Natural killer cell (primary cell): ENCODE results near the gene RASGEF1B. TPM values are rescaled to one million over a fixed set of nuclear protein-coding genes. Genes with fewer than 3 reads are reported as not detected.
"Not testable (repeated sequence)": the region's sequence is repeated elsewhere in the genome, so short reads cannot be mapped to it uniquely, and the experiment has no call there.

Source experiments
- ATAC-seq, 3 donors: fragments of 150-1000 bp in 2 of 3; fragments of 200-7000 bp in 1 of 3; cut with Tn5 transposase; 1 replicate in 1 of 3; 2 replicates in 2 of 3; pipeline ENCODE4 v1.10.0; 2021; ENCODE audit warnings: mild to moderate bottlenecking in 2 of 3, moderate library complexity in 2 of 3
- DNase-seq, 2 donors: peaks; one replicate each; pipeline versions ENCODE4 v3.0.0 to v3.0.0-alpha.2; 2013 to 2021; ENCODE audit warnings: mixed read lengths in 1 of 2
- H3K27ac ChIP-seq: one replicate; pipeline ENCODE4 v1.5.1; 2013; ENCODE audit warnings: mild to moderate bottlenecking, low read length
- H3K27me3 ChIP-seq: one replicate; pipeline ENCODE4 v1.6.1; 2013; ENCODE audit warnings: low read length; ENCODE audit not compliant: control insufficient read depth, insufficient read depth
- H3K36me3 ChIP-seq: one replicate; pipeline ENCODE4 v1.6.1; 2013; ENCODE audit warnings: low read length; ENCODE audit not compliant: control insufficient read depth, insufficient read depth
- H3K4me1 ChIP-seq: one replicate; pipeline ENCODE4 v1.6.1; 2013; ENCODE audit warnings: low read length; ENCODE audit not compliant: control insufficient read depth, insufficient read depth
- H3K4me3 ChIP-seq: one replicate; pipeline ENCODE4 v1.5.1; 2013; ENCODE audit warnings: low read length
- H3K9me3 ChIP-seq: one replicate; pipeline ENCODE4 v1.6.1; 2013; ENCODE audit warnings: low read length; ENCODE audit not compliant: control insufficient read depth, insufficient read depth
- H3K27ac Mint-ChIP-seq, 2 donors: one replicate each; pipeline ENCODE4 v1.8.0; 2022; ENCODE audit warnings: mild to moderate bottlenecking in 2 of 2, mixed read lengths in 2 of 2, moderate library complexity in 1 of 2
- H3K27me3 Mint-ChIP-seq, 2 donors: one replicate each; pipeline ENCODE4 v1.8.0; 2022; ENCODE audit warnings: low read depth in 2 of 2, mixed read lengths in 2 of 2
- H3K36me3 Mint-ChIP-seq: one replicate; pipeline ENCODE4 v1.8.0; 2022; ENCODE audit warnings: mixed read lengths
- H3K4me1 Mint-ChIP-seq, 2 donors: one replicate each; pipeline ENCODE4 v1.8.0; 2022; ENCODE audit warnings: mixed read lengths in 2 of 2
- H3K4me3 Mint-ChIP-seq: one replicate; pipeline ENCODE4 v1.8.0; 2022; ENCODE audit warnings: mild to moderate bottlenecking, moderate library complexity, mixed read lengths
- H3K9me3 Mint-ChIP-seq, 2 donors: one replicate each; pipeline ENCODE4 v1.8.0; 2022; ENCODE audit warnings: mixed read lengths in 2 of 2
- WGBS: methylation state at CpG from one replicate; pipeline ENCODE4 v1.1.7; 2013; ENCODE audit warnings: missing lambda C conversion rate; ENCODE audit not compliant: insufficient coverage; 5-methylcytosine and 5-hydroxymethylcytosine counted together
- intact Hi-C: fragments of 100-400 bp; cut with micrococcal nuclease; formaldehyde crosslinking; loops from one replicate; pipeline ENCODE4 v1.14.2; 2022
- total RNA-seq, 4 donors: library from RNA; stranded (reverse); fragments of 120-200 nt in 1 of 4; gene quantifications; one replicate each; pipeline versions ENCODE4 v1.2.3 to v1.2.4, GENCODE V29; 2013 to 2022
- TF ChIP-seq, protein P1 (sequence below): fragments of 200-600 bp; IDR thresholded peaks from one replicate; pipeline ENCODE4 v1.8.0; 2022; ENCODE audit warnings: antibody characterized with exemption

The RASGEF1B gene
- total RNA-seq, 3 donors from 2014 or later (not counting 1 experiment from before 2014, with no cell fraction given), result 42.9 to 106 (median 90.8) TPM

DNA sequence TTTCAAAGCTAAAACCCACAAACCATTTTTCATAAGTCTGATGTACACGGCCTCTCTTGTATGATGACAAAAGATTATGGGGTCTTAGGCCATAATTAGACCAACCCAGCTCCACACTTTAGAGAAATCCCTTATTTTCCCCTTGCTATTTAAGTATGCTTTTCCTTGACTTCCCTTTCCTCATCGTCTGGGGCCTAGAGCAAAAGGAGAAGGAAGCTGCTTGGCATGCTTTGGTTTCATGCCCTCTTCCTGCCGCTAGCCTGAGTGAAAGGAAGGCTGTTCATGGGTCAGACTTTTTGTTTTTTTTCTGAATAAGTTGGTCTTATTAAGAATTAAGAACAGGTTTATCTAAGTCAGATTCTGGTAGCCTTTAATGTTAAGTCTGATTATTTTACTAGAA is 10.6 kb upstream of the RASGEF1B start:
- TF ChIP-seq, protein P1, sequence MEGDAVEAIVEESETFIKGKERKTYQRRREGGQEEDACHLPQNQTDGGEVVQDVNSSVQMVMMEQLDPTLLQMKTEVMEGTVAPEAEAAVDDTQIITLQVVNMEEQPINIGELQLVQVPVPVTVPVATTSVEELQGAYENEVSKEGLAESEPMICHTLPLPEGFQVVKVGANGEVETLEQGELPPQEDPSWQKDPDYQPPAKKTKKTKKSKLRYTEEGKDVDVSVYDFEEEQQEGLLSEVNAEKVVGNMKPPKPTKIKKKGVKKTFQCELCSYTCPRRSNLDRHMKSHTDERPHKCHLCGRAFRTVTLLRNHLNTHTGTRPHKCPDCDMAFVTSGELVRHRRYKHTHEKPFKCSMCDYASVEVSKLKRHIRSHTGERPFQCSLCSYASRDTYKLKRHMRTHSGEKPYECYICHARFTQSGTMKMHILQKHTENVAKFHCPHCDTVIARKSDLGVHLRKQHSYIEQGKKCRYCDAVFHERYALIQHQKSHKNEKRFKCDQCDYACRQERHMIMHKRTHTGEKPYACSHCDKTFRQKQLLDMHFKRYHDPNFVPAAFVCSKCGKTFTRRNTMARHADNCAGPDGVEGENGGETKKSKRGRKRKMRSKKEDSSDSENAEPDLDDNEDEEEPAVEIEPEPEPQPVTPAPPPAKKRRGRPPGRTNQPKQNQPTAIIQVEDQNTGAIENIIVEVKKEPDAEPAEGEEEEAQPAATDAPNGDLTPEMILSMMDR, result no peak
- no peak overlapping the region for H3K4me3 ChIP-seq
- DNase-seq, result no peak
- Mint-ChIP-seq H3K36me3 (no peaks in the 10 kb centered on the region), H3K27ac (peak overlapping the region in 1 of 2 donors; percentile 71), H3K4me1 (peaks cover 6% of the 10 kb centered on the region in 2 donors), H3K4me3 (no peak overlapping the region), H3K27me3 (peaks cover 0 to 2% of the 10 kb centered on the region in 2 donors), H3K9me3 (no peaks in the 10 kb centered on the region)
- no peak for ATAC-seq
- no peak overlapping the region for H3K27ac ChIP-seq
- no peaks in the 10 kb centered on the region for H3K9me3 ChIP-seq
- no peaks in the 10 kb centered on the region for H3K27me3 ChIP-seq
- H3K36me3 ChIP-seq, result no peaks in the 10 kb centered on the region
- intact Hi-C loops, result no loop called here
- WGBS, result 22% methylated on average over 3 of the region's 3 CpGs
- no peaks in the 10 kb centered on the region for H3K4me1 ChIP-seq

DNA sequence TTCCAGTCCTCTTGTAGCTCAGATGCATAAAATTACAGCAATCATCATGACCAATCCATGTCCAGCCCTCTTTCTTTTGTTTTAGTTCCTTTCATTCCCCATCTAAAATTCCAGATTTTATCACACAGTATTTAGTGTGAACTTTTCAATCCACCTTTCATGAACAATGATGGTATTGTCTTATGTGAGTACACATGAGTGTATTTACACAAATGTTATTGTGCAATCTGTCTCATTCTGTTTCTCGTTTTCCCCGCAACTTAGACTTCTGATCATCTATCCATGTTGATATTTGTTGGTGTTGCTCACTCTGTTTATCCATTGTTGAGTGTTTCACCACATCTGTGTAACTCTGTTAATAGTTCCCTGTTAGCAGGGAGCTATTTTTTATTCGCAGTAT is 9.4 kb upstream of the RASGEF1B start:
- Mint-ChIP-seq H3K27me3 (peaks cover 0 to 2% of the 10 kb centered on the region in 2 donors), H3K9me3 (no peaks in the 10 kb centered on the region), H3K4me1 (peaks cover 6% of the 10 kb centered on the region in 2 donors), H3K4me3 (no peak overlapping the region), H3K27ac (no peak overlapping the region), H3K36me3 (no peaks in the 10 kb centered on the region)
- no peaks in the 10 kb centered on the region for H3K4me1 ChIP-seq
- DNase-seq (no peak), ATAC-seq (no peak)
- WGBS, result 100% methylated on average over 2 of the region's 3 CpGs
- H3K27ac ChIP-seq, result no peak overlapping the region
- H3K9me3 ChIP-seq, result no peaks in the 10 kb centered on the region
- TF ChIP-seq, protein P1, result no peak
- intact Hi-C loops, result no loop called here
- H3K4me3 ChIP-seq, result no peak overlapping the region
- no peaks in the 10 kb centered on the region for H3K36me3 ChIP-seq
- H3K27me3 ChIP-seq, result no peaks in the 10 kb centered on the region

DNA sequence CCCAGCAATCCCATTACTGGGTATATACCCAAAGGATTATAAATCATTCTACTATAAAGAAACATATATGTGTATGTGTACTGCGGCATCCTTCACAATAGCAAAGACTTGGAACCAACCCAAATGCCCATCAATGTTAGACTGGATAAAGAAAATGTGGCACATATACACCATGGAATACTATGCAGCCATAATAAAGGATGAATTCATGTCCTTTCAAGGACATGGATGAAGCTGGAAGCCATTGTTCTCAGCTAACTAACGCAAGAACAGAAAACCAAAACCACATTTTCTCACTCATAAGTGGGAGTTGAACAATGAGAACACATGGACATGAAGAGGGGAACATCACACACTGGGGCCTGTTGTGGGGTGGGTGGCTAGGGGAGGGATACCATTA is 7.9 kb upstream of the RASGEF1B start:
- not testable (repeated sequence) for ATAC-seq, H3K27me3 Mint-ChIP-seq, H3K27me3 ChIP-seq, H3K36me3 ChIP-seq, H3K27ac ChIP-seq, H3K36me3 Mint-ChIP-seq, H3K4me1 ChIP-seq, DNase-seq, H3K4me3 Mint-ChIP-seq, H3K9me3 ChIP-seq, H3K27ac Mint-ChIP-seq, H3K4me3 ChIP-seq, H3K9me3 Mint-ChIP-seq
- peaks cover 6 to 10% of the 10 kb centered on the region in 2 donors for H3K4me1 Mint-ChIP-seq
- WGBS, result no CpG with 5 or more reads among the region's 2 CpGs
- intact Hi-C loops, result loop anchor here (10.0 kb wide), 2 partner anchors 105 to 805 kb away; no protein-coding TSS in a partner anchor

DNA sequence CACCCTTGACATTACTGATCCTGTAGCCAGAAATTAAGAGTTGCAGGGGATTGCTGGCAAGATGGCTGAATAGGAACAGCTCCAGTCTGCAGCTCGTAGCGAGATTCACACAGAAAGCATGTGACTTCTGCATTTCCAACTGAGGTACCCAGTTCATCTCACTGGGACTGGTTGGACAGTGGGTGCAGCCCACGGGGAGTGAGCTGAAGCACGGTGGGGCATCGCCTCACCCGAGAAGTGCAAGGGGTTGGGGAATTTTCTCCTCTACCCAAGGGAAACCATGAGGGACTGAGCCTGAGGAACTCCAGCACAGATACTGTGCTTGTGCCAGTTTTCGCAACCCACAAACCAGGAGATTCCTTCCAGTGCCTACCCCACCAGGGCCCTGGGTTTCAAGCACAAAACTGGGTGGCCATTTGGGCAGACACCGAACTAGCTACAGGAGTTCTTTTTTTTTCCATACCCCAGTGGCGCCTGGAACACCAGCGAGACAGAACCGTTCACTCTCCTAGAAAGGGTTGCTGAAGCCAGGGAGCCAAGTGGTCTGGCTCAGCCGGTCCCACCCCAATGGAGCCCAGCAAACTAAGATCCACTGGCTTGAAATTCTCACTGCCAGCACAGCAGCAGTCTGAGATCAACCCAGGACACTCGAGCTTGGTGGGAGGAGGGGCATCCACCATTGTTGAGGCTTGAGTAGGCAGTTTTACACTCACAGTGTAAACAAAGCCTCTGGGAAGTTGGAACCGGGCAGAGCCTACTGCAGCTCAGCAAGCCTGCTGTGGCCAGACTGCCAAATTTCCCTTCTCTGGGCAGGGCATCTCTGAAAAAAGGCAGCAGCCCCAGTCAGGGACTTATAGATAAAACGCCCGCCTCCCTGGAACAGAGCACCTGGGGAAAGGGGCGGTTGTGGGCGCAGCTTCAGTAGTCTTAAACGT is 1.9 kb upstream of the RASGEF1B start:
- H3K27ac Mint-ChIP-seq, result peak overlapping the region; percentile 82 to 98
- not testable (repeated sequence) for H3K4me3 ChIP-seq, H3K9me3 Mint-ChIP-seq, DNase-seq, H3K27me3 Mint-ChIP-seq, H3K9me3 ChIP-seq, ATAC-seq, H3K27ac ChIP-seq, H3K36me3 Mint-ChIP-seq, H3K27me3 ChIP-seq, H3K36me3 ChIP-seq
- H3K4me1 Mint-ChIP-seq, result peaks cover 38 to 43% of the 10 kb centered on the region in 2 donors
- peak overlapping the region; percentile 97 for H3K4me3 Mint-ChIP-seq
- WGBS, result 93% methylated on average over 18 of the region's 19 CpGs
- H3K4me1 ChIP-seq, result peaks cover 25% of the 10 kb centered on the region
- intact Hi-C loops, result loop anchor here (2.0 to 10.0 kb wide), 5 partner anchors 35 to 811 kb away; no protein-coding TSS in a partner anchor
